ENCODE data around the gene POLR2J2. TPM values are rescaled to one million over a fixed set of nuclear protein-coding genes. Genes with fewer than 3 reads are reported as not detected.
"Not testable (repeated sequence)": the region's sequence is repeated elsewhere in the genome, so short reads cannot be mapped to it uniquely, and the experiment has no call there.

The POLR2J2 gene
- total RNA-seq, 1 experiment from 2014 or later = 5.9 TPM

- H3K27ac Mint-ChIP-seq; H3K4me3 Mint-ChIP-seq; H3K36me3 Mint-ChIP-seq; POLR2A ChIA-PET; ATAC-seq; CTCF ChIA-PET; DNase-seq (ENCODE audit: low spot score); H3K27me3 Mint-ChIP-seq (ENCODE audit: low read depth); H3K9me3 Mint-ChIP-seq; H3K4me1 Mint-ChIP-seq: not testable (repeated sequence)
Observed at GRCh38 chr7:102649924-102650323, 21.5 kb downstream of the POLR2J2 start, which contains the start of gene SPDYE2B. Gene SPDYE2B (plus strand): TSS chr7:102650319. CDS start chr7:102652349, 2,030 bp downstream.

DNA sequence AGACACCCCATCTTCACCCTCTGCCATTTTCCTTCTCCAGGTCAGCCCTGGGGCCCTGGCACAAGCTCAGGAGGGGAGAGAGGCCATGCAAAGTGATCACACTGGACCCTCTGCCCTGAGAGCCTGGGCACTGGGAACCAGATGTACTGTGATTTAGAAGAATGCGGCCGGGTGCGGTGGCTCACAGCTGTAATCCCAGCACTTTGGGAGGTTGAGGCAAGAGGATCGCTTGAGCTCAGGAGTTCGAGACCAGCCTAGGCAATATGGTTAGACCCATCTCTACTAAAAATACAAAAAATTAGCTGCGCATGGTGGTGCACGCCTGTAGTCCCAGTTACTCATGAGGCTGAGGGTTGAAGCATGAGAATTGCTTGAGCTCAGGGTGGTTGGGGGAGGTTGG lies 23.6 kb downstream of the POLR2J2 start:
- H3K4me1 Mint-ChIP-seq; H3K4me3 Mint-ChIP-seq; H3K9me3 Mint-ChIP-seq; H3K36me3 Mint-ChIP-seq; H3K27me3 Mint-ChIP-seq (ENCODE audit: low read depth); DNase-seq (ENCODE audit: low spot score); H3K27ac Mint-ChIP-seq; CTCF ChIA-PET; ATAC-seq; POLR2A ChIA-PET: not testable (repeated sequence)

- H3K4me1 Mint-ChIP-seq; ATAC-seq; DNase-seq (ENCODE audit: low spot score); H3K36me3 Mint-ChIP-seq; H3K9me3 Mint-ChIP-seq; H3K27me3 Mint-ChIP-seq (ENCODE audit: low read depth); H3K4me3 Mint-ChIP-seq; H3K27ac Mint-ChIP-seq; CTCF ChIA-PET; POLR2A ChIA-PET: not testable (repeated sequence)
Observed at GRCh38 chr7:102643404-102643803, 28.1 kb downstream of the POLR2J2 start.

GRCh38 chr7:102642691-102643090 lies 28.8 kb downstream of the POLR2J2 start, which contains the start of gene UPK3BL1:
Gene UPK3BL1 (minus strand): TSS chr7:102642791. CDS start chr7:102642741, 50 bp downstream.
- H3K36me3 Mint-ChIP-seq; H3K27me3 Mint-ChIP-seq (ENCODE audit: low read depth); H3K4me1 Mint-ChIP-seq; H3K27ac Mint-ChIP-seq; POLR2A ChIA-PET; CTCF ChIA-PET; DNase-seq (ENCODE audit: low spot score); H3K4me3 Mint-ChIP-seq; H3K9me3 Mint-ChIP-seq: not testable (repeated sequence)
- ATAC-seq = peak; percentile 14

DNA sequence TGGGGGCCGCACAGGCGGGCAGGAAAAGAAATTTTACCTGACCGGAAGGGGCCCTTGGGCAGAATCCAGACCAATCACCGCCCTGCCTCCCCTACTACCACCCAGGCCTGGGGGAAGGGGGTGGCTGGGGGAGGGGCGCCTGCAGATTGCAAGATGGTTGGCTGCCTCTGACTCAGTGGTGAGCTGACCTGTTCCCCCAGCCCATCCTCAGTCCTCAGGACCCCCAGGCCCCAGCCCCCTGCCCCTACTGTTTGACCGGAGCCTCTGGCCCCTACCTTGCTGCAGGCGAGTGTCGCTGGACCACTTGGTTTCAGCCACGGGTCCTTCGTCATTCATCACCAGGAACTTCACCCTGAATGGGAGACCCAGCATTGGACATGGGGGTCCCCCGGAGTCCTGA lies 32.6 kb downstream of the POLR2J2 start:
- H3K4me3 Mint-ChIP-seq; H3K4me1 Mint-ChIP-seq; CTCF ChIA-PET; H3K36me3 Mint-ChIP-seq; H3K27ac Mint-ChIP-seq; POLR2A ChIA-PET; H3K9me3 Mint-ChIP-seq; H3K27me3 Mint-ChIP-seq (ENCODE audit: low read depth): not testable (repeated sequence)
- ATAC-seq = peak; percentile 63
- DNase-seq (ENCODE audit: low spot score) = peak; percentile 65

- POLR2A ChIA-PET; H3K27me3 Mint-ChIP-seq (ENCODE audit: low read depth); CTCF ChIA-PET; H3K4me3 Mint-ChIP-seq; H3K4me1 Mint-ChIP-seq; DNase-seq (ENCODE audit: low spot score); H3K36me3 Mint-ChIP-seq; H3K27ac Mint-ChIP-seq; ATAC-seq; H3K9me3 Mint-ChIP-seq: not testable (repeated sequence)
Observed at GRCh38 chr7:102636956-102637355, 34.5 kb downstream of the POLR2J2 start.

DNA sequence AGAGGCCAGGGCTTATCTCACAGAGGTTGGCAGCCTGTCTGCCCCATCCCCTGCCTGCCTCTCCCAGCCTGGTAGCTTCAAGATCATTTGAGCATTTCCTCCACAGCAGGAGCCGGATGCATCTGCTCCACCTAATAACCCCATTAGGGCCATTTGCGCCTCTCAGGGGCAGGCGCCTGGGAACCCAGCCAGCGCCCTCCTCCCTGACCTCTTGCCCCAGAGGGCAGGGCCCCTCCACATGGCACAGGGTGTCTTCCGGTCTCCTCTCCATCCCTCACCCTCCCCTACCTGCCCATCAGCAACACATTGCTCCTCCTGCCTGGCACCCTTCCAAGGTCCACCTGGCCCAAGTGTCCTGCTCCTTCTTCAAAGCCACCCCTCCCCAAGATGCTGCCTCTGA lies 36.1 kb downstream of the POLR2J2 start:
- ATAC-seq; H3K4me3 Mint-ChIP-seq; H3K9me3 Mint-ChIP-seq; H3K4me1 Mint-ChIP-seq; CTCF ChIA-PET; DNase-seq (ENCODE audit: low spot score); H3K27me3 Mint-ChIP-seq (ENCODE audit: low read depth); H3K27ac Mint-ChIP-seq; H3K36me3 Mint-ChIP-seq; POLR2A ChIA-PET: not testable (repeated sequence)

GRCh38 chr7:102634299-102634698 lies 37.2 kb downstream of the POLR2J2 start:
- H3K27ac Mint-ChIP-seq; H3K4me3 Mint-ChIP-seq; H3K4me1 Mint-ChIP-seq; ATAC-seq; DNase-seq (ENCODE audit: low spot score); POLR2A ChIA-PET; H3K36me3 Mint-ChIP-seq; H3K9me3 Mint-ChIP-seq; CTCF ChIA-PET; H3K27me3 Mint-ChIP-seq (ENCODE audit: low read depth): not testable (repeated sequence)

DNA sequence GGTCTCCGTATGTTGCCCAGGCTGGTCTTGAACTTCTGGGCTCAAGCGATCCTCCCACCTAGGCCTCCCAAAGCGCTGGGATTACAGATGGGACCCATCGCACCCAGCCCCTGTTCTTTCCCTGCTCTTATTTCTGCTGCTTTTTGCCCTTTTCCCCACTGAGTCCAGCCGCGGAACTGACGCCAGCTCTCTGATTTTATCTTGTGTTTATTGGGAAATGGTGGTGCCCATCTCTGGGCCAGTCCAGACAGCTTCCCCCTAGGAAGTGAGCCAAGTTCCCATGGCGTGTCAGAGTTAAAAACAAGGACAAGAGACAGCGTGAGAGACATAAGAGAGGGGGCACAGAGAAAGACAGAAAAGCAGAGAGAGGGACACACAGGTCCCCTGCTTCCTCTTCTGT lies 40.8 kb downstream of the POLR2J2 start:
- CTCF ChIA-PET; H3K9me3 Mint-ChIP-seq; ATAC-seq; DNase-seq (ENCODE audit: low spot score); H3K36me3 Mint-ChIP-seq; H3K27me3 Mint-ChIP-seq (ENCODE audit: low read depth); POLR2A ChIA-PET; H3K4me3 Mint-ChIP-seq; H3K4me1 Mint-ChIP-seq; H3K27ac Mint-ChIP-seq: not testable (repeated sequence)

- DNase-seq (ENCODE audit: low spot score); ATAC-seq: not testable (repeated sequence)
Observed at GRCh38 chr7:102627271-102627904, 44.1 kb downstream of the POLR2J2 start.

GRCh38 chr7:102618122-102618521 lies 53.3 kb downstream of the POLR2J2 start:
- DNase-seq (ENCODE audit: low spot score); H3K4me1 Mint-ChIP-seq; POLR2A ChIA-PET; H3K9me3 Mint-ChIP-seq; H3K4me3 Mint-ChIP-seq; CTCF ChIA-PET; H3K27me3 Mint-ChIP-seq (ENCODE audit: low read depth); H3K36me3 Mint-ChIP-seq; H3K27ac Mint-ChIP-seq; ATAC-seq: not testable (repeated sequence)

More at GRCh38 chr7:102627271-102627904, 44.1 kb downstream of the POLR2J2 start:
- H3K27me3 Mint-ChIP-seq (ENCODE audit: low read depth); H3K9me3 Mint-ChIP-seq; H3K36me3 Mint-ChIP-seq; H3K4me3 Mint-ChIP-seq; H3K27ac Mint-ChIP-seq; POLR2A ChIA-PET; CTCF ChIA-PET; H3K4me1 Mint-ChIP-seq: not testable (repeated sequence)

DNA sequence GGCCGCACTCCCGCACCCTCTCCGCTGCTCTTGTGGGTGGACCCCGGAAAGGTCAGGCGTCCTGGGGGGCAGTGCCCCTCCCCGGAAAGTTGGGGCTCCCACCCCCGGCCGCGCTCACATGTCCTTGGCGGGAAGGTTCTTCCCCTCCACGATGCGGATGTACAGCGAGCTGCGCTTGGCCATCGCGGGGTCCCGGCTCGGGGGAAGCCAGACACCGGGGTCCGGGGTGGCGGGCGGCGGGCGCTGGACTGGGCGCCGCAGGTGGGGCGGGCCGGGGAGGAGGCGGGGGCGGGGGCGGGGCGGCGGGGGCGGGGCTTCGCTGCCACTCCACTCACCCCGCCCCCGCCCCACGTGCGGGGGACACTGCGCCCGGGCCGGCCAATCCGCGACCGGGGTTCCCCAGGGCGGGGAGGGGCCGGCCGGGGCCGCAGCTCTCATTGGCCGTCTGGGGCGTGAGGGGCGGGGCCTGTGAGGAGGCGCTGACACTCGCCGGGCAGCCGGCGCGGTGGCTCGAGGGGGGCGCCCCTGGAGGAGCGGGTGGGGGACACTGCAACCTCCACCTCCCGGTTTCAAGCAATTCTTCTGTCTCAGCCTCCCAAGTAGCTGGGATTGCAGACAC lies 54.8 kb downstream of the POLR2J2 start, which contains the start of gene RASA4:
TSS of gene RASA4 (minus strand) at position 250 of the 619 bp plus-strand sequence. CDS start at position 183, 67 bp downstream.
- POLR2A ChIA-PET; H3K4me1 Mint-ChIP-seq; H3K36me3 Mint-ChIP-seq; H3K4me3 Mint-ChIP-seq; H3K27me3 Mint-ChIP-seq (ENCODE audit: low read depth); CTCF ChIA-PET; H3K27ac Mint-ChIP-seq; H3K9me3 Mint-ChIP-seq: not testable (repeated sequence)
- peak; percentile 42 for DNase-seq (ENCODE audit: low spot score)
- peak; percentile 94 for ATAC-seq
